ENCODE results near the gene FAM184B.

GRCh38 chr4:17757621-17758020 lies 23.8 kb downstream of the FAM184B start:
- TF ChIP-seq FOXJ3 (CRISPR knock-in tag; IDR thresholded peaks at IDR 0.05; ENCODE audit: borderline replicate concordance) (no peak), NR2C2 (CRISPR knock-in tag; IDR thresholded peaks at IDR 0.05) (no peak), JUN (CRISPR knock-in tag; IDR thresholded peaks at IDR 0.05) (no peak)

Data from WTC11 (cell line).